Small intestine (tissue), 7 donors: ENCODE measurements around the gene RNF115. TPM values are rescaled to one million over a fixed set of nuclear protein-coding genes. Genes with fewer than 3 reads are reported as not detected.
"Not testable (repeated sequence)": the region's sequence is repeated elsewhere in the genome, so short reads cannot be mapped to it uniquely, and the experiment has no call there.

Experiments used
- DNase-seq, 2 donors: peaks; one replicate each; pipeline versions ENCODE4 v3.0.0 to v3.0.0-alpha.2; 2013
- FAIRE-seq: peaks from 2 replicates; lab custom pipeline; 2012; peaks lifted over from hg19 to GRCh38; lab: Jason Lieb, UNC
- H3K27ac ChIP-seq, 3 donors: one replicate each; pipeline ENCODE4 v1.5.1; 2013; ENCODE audit warnings: low read length in 2 of 3, mild to moderate bottlenecking in 2 of 3, control low read depth in 1 of 3, inconsistent platforms in 1 of 3, low read depth in 1 of 3, moderate library complexity in 1 of 3
- H3K27me3 ChIP-seq, 3 donors: one replicate each; pipeline ENCODE4 v1.6.1; 2013; ENCODE audit warnings: low read length in 3 of 3, inconsistent platforms in 1 of 3; ENCODE audit not compliant: control insufficient read depth in 3 of 3, insufficient read depth in 3 of 3
- H3K36me3 ChIP-seq, 3 donors: one replicate each; pipeline ENCODE4 v1.6.1; 2013; ENCODE audit warnings: low read length in 3 of 3, inconsistent platforms in 1 of 3, low read depth in 1 of 3, mild to moderate bottlenecking in 1 of 3, moderate library complexity in 1 of 3; ENCODE audit not compliant: control insufficient read depth in 3 of 3, insufficient read depth in 2 of 3
- H3K4me1 ChIP-seq, 3 donors: one replicate each; pipeline ENCODE4 v1.6.1; 2013; ENCODE audit warnings: low read length in 2 of 3, inconsistent platforms in 1 of 3, low read depth in 1 of 3, mild to moderate bottlenecking in 1 of 3, moderate library complexity in 1 of 3; ENCODE audit not compliant: control insufficient read depth in 3 of 3, insufficient read depth in 2 of 3
- H3K4me3 ChIP-seq, 3 donors: one replicate each; pipeline ENCODE4 v1.5.1; 2013; ENCODE audit warnings: low read length in 3 of 3, control low read depth in 1 of 3, inconsistent platforms in 1 of 3, low read depth in 1 of 3, mild to moderate bottlenecking in 1 of 3, moderate library complexity in 1 of 3
- H3K9me3 ChIP-seq, 2 donors: one replicate each; pipeline ENCODE4 v1.6.1; 2013; ENCODE audit warnings: low read depth in 1 of 2, low read length in 1 of 2; ENCODE audit not compliant: control insufficient read depth in 2 of 2, insufficient read depth in 1 of 2
- WGBS, 3 donors: extraction: QIAGEN DNeasy Blood & Tissue Kit; methylation state at CpG; one replicate each; pipeline ENCODE4 v1.1.7; 2013; 5-methylcytosine and 5-hydroxymethylcytosine counted together
- polyA plus RNA-seq, 4 donors: library from polyadenylated mRNA; stranded (reverse) in 3 of 4; unstranded in 1 of 4; fragments of 200-250 nt in 3 of 4; fragments of 120-200 nt in 1 of 4; gene quantifications; one replicate each; pipeline versions ENCODE4 v1.2.1 to v1.2.3, GENCODE V29; 2013
- donor health status: healthy with polysubstance abuse.
- donor health status: control.
- donor health status: control.
- donor health status: Bipolar disorder and iron deficiency.
- donor health status: healthy.

Gene RNF115
- polyA plus RNA-seq, 4 donors: 2.7 to 12.3 (median 4.0) TPM

DNA sequence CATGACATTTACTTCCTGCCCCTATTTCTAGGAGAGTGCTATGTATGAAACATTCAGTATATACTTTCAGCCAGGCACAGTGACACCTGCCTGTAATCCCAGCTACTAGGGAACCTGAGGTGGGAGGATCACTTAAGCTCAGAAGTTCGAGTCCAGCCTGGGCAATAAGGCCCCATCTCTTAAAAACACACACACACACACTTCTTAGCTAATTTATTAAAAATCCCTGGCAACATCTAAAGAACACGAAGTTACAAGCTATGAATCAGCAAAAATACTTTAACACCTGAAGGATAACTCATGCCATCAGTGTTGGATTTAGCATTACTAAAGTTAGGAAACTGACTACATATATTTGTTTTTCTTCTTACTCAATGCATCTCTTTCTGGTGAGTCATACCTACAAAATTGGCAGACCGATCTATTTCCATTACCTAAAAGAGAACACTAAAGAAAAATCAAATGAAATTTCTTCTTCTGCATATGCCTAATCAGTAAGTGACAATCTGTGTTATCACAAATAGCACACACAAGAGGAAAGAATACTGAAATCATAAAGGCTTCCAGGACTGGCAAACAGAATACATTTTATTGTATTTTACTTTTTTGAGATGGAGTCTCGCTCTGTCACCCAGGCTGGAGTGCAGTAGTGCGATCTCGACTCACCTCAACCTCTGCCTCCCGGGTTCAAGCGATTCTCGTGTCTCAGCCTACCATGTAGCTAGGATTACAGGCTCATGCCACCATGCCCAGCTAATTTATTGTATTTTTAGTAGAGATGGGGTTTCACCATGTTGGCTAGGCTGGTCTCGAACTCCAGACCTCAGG lies 41.4 kb downstream of the RNF115 start:
- no peaks in the 10 kb centered on the region for H3K27me3 ChIP-seq
- H3K36me3 ChIP-seq: peaks cover 0 to 17% (median 3%) of the 10 kb centered on the region in 3 donors
- peaks cover 0 to 6% (median 4%) of the 10 kb centered on the region in 3 donors for H3K4me1 ChIP-seq
- peak overlapping the region in 1 of 3 donors; percentile 34 for H3K27ac ChIP-seq
- no peak for FAIRE-seq
- H3K4me3 ChIP-seq: no peak overlapping the region
- no peak for DNase-seq
- no peaks in the 10 kb centered on the region for H3K9me3 ChIP-seq
- WGBS, 3 donors: 89 to 92% (median 91%) methylated on average over 10 of the region's 10 CpGs

DNA sequence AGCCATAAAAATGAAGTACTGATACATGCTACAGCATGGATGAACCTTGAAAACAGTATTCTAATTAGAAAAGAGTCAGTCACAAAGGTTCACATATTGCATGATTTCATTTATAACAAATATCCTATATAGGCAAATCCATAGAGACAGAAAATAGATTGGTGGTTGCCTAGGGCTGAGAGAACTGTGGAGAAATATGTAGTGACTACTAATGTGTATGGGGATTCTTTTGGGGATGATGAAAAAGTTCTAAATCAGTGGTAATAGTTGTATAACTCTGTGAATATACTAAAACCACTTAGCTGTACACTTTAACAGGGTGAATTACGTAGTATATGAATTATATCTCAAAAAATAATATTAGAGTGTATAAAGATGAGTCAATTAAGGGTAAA lies 45.8 kb downstream of the RNF115 start:
- WGBS, 3 donors: 94 to 97% (median 96%) methylated on average over 1 of the region's 1 CpG
- FAIRE-seq: no peak

DNA sequence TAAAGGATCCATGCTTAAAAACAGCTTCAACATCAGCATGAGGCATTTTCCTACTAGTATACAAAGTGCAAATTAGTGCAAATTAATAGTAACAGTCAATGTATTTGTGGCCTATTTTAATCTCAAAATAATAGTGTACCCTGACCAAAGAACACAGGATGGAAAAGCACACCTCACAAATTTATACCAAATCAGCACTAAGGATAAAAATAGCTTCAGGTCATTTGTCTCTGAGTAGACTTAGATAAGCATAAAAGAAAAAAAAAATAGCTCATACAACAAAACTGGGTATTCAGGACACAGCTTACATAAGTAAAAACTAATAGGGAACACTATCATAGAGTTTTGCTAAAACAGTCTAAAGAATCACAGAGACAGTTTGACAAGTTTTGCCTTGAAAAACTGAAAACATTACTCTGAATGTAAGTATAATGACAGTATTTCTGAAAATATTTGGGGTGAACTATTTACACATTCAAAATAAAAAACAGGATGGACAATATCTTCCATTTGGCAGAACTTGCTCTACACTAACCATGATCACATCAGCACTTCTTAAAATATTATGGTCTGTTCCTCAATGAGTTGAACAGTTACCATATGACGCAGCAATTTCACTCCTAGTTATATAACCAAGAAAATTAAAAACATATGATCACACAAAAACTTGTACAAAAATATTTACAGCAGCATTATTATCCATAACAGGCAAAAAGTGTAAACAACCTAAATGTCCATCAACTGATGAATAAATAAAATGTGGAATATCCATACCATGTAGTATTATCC lies 46.3 kb downstream of the RNF115 start:
- FAIRE-seq: no peak
- Histone ChIP-seq H3K36me3 (peaks cover 0 to 22% (median 3%) of the 10 kb centered on the region in 3 donors), H3K27me3 (no peaks in the 10 kb centered on the region), H3K4me1 (no peaks in the 10 kb centered on the region), H3K9me3 (no peaks in the 10 kb centered on the region), H3K4me3 (no peak overlapping the region), H3K27ac (no peak overlapping the region)
- WGBS, 3 donors: 92 to 98% (median 93%) methylated on average over 1 of the region's 1 CpG
- DNase-seq: no peak

More for the DNA sequence above, 45.8 kb downstream of the RNF115 start:
- H3K9me3 ChIP-seq: no peaks in the 10 kb centered on the region
- no peaks in the 10 kb centered on the region for H3K4me1 ChIP-seq
- no peak overlapping the region for H3K4me3 ChIP-seq
- no peaks in the 10 kb centered on the region for H3K27me3 ChIP-seq
- peaks cover 0 to 25% (median 3%) of the 10 kb centered on the region in 3 donors for H3K36me3 ChIP-seq
- DNase-seq: no peak
- H3K27ac ChIP-seq: no peak overlapping the region

DNA sequence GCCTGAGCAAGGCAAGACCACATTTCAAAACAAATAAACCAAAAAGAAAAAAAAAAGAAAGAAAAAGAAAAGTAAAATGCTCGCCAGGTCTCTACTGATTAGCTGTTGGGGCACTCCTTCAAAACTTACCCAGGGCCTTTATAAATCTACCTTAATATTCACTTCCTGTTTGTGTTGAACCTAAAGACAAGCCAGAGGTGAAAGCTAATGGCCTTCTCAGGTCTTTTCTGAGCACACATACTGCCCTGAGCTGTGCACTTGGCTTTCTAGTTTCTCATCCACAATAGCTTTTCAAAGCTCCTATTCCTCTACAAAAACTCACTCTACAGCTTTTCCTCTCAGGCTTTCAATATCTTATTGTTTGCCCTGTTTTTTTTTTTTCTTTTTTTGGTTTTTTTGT lies 50.5 kb downstream of the RNF115 start:
- peaks cover 0 to 8% (median under 1%) of the 10 kb centered on the region in 3 donors for H3K36me3 ChIP-seq
- H3K9me3 ChIP-seq: no peaks in the 10 kb centered on the region
- FAIRE-seq: no peak
- no peak overlapping the region for H3K4me3 ChIP-seq
- no peaks in the 10 kb centered on the region for H3K4me1 ChIP-seq
- DNase-seq: peak in 1 of 2 donors; percentile 3
- WGBS, 3 donors: 88 to 95% (median 90%) methylated on average over 1 of the region's 1 CpG
- no peak overlapping the region for H3K27ac ChIP-seq
- H3K27me3 ChIP-seq: no peaks in the 10 kb centered on the region

DNA sequence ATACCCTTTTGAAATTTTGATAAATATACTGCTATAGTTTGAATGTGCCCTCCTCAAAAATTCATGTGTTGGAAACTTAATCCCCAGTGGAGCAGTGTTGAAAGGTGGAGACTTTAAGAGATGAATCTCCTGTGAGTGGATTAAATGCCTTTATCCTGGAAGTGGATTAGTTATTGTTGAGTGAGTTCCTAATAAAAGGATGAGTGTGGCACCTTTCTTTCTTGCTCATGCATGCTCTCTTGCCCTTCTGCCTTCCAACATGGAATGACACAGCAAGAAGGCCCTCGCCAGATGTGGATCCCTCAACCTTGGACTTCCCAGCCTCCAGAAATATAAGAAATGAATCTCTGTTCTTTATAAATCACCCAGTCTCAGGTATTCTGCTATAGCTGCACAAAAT lies 52.8 kb downstream of the RNF115 start:
- 90 to 100% (median 100%) methylated on average over 1 of the region's 1 CpG for WGBS, 3 donors
- no peak overlapping the region for H3K27ac ChIP-seq
- no peak overlapping the region for H3K4me3 ChIP-seq
- FAIRE-seq (no peak), DNase-seq (no peak)
- H3K9me3 ChIP-seq: no peaks in the 10 kb centered on the region
- no peaks in the 10 kb centered on the region for H3K27me3 ChIP-seq
- no peaks in the 10 kb centered on the region for H3K4me1 ChIP-seq
- peaks cover 0 to 8% (median 0%) of the 10 kb centered on the region in 3 donors for H3K36me3 ChIP-seq

DNA sequence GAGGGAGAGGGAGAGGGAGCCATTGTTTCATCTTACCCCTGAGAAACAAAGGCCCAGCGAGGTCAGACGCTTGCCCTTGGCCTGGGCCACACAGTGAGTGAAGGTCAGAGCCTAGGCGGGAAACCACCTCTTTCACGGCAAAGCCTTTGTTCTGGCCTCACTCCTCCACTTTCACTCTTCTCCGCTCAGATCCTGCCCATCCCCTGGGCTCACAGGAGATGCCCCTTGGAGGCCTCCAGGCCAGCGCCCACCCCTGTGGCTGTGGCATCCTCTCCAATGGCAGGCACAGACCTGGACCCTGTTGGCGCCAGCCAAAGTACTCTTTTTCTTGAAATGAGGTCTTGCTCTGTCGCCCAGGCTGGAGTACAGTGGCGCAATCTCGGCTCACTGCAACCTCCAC lies 55.9 kb downstream of the RNF115 start:
- 97 to 99% (median 98%) methylated on average over 9 to 10 of the region's 10 CpGs for whole genome bisulfite sequencing, 3 donors
- H3K4me3 ChIP-seq, H3K4me1 ChIP-seq, H3K36me3 ChIP-seq, DNase-seq, H3K27me3 ChIP-seq, FAIRE-seq, H3K9me3 ChIP-seq, H3K27ac ChIP-seq: not testable (repeated sequence)

DNA sequence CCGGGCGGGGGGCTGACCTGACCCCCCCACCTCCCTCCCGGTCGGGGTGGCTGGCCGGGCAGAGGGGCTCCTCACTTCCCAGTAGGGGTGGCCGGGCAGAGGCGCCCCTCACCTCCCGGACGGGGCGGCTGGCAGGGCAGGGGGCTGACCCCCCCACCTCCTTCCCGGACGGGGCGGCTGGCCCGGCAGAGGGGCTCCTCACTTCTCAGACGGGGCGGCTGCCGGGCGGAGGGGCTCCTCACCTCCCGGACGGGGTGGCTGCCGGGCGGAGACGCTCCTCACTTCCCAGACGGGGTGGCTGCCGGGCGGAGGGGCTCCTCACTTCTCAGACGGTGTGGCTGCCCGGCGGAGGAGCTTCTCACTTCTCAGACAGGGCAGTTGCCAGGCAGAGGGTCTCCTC lies 57.0 kb downstream of the RNF115 start:
- not testable (repeated sequence) for H3K4me3 ChIP-seq, H3K9me3 ChIP-seq, H3K27ac ChIP-seq, H3K4me1 ChIP-seq, H3K36me3 ChIP-seq, H3K27me3 ChIP-seq, DNase-seq, FAIRE-seq
- WGBS, 3 donors: 94 to 99% (median 94%) methylated on average over 24 to 29 of the region's 29 CpGs

DNA sequence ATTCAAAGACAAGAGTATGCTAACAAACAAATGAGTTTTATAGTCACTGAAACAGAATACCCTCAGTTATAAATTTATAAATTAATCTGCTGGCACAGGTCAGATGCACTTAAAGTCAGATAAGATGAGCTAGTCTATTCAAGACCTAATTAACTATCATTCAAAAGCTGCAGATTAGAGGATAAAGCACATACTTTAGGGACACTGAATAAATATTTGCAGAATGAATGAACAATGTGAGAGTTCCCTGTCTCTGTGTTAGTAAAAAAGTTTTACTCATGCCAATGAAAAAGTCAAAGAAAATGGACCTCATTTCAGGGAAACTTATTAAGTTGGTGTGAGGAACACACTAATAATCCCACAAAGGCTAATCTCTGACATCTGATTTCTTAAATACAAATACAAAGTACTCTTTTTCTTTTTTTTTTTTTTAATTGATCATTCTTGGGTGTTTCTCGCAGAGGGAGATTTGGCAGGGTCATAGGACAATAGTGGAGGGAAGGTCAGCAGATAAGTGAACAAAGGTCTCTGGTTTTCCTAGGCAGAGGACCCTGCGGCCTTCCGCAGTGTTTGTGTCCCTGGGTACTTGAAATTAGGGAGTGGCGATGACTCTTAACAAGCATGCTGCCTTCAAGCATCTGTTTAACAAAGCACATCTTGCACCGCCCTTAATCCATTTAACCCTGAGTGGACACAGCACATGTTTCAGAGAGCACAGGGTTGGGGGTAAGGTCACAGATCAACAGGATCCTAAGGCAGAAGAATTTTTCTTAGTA lies 58.1 kb downstream of the RNF115 start:
- not testable (repeated sequence) for H3K27me3 ChIP-seq, H3K4me1 ChIP-seq, H3K27ac ChIP-seq, H3K4me3 ChIP-seq, FAIRE-seq, H3K36me3 ChIP-seq
- DNase-seq: peak in 1 of 2 donors; percentile 6
- peaks cover 0 to 10% of the 10 kb centered on the region in 2 donors for H3K9me3 ChIP-seq
- 53 to 87% (median 64%) methylated on average over 3 to 5 of the region's 5 CpGs for WGBS, 3 donors
